Epithelial cell of prostate (primary cell): ENCODE measurements around the gene RGS7.
"Not testable (repeated sequence)": the region's sequence is repeated elsewhere in the genome, so short reads cannot be mapped to it uniquely, and the experiment has no call there.

Experiments used
- DNase-seq: peaks from one replicate; pipeline ENCODE4 v3.0.0-alpha.2; 2011; ENCODE audit warnings: low read depth, low spot score
- H3K27ac ChIP-seq: fragments of 450-650 bp; 2 replicates; pipeline ENCODE4 v1.5.1; 2017; ENCODE audit warnings: mild to moderate bottlenecking

Gene RGS7

DNA sequence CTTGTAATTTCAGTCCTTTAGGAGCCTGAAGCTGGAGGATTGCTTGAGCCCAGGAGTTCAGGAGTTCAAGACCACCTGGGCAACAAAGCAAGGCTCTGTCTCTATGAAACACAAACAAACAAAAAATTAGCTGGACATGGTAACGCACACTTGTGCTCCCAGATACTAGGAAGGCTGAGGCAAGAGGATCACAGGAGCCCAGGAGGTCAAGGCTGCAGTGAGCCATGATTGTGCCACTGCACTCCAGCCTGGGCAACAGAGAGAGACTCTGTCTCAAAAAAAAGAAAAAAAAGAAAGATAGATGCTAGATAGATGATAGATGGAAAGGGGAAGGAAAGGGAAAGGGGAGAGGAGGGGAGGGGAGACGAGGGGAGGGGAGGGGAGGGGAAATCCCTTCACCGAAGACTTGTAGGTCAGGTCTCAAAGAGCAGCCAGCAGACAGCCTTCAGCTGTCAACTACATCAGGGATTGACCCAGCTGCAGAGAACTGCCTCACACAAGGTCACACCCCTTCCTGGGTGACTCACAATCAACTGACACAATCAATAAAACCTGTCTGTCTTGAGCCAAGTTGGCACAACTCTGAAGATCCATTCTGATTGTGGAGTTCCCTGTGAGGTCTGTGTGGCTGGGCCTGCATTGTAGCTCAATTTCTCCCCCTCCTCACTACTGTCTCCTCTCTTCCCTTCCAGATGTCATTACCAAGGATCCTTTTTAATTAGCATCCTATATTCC is 200.6 kb downstream of the RGS7 start:
- H3K27ac ChIP-seq = no peak overlapping the region
- peak; percentile 48 for DNase-seq

DNA sequence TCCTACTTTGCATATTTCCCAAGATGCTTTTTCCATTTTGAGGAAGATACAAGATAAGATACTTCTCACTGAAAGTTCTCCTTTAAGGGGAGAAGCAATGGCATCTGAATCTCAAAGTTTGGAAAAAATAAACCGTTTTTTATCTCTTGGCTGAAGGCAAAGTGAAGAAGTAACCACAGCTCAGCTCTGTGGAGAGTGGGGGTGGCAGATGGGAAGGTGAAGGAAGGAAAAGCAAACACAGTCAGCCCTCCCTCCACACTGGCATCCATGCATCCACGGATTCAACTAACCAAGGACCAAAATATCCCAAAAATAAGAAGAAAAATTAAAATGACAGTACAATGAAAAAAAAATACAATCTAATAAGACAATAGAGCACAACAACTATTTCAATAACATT is 211.1 kb downstream of the RGS7 start:
- no peak for DNase-seq
- no peak overlapping the region for H3K27ac ChIP-seq

DNA sequence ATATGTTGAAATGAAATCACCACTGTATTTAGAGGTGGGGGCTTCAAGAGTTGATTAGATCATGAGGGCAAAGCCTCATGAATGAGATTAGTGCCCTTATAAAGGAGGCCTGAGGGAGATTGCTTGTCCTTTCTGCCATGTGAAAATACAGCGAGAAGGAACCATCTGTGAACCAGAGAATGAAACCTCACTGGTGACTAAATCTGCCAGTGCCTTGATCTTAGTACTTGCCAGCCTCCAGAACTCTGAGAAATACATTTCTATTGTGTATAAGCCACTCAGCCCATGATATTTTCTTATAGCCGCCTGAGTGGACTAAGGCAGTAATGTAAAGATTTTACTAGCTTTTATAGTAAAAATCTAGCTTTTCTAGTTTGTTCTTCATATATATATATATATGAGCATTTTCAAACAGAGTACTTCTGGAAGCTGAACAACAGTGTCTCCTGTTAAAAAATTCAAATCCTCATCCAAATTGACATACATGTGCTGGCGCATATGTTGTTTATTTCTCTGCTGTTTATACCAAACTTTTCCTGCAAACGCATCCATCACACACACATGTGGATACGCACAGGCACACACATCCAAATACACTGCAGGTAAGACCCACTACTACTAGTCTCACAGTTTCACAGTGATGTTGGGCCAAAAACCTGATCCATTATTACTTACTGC is 213.1 kb downstream of the RGS7 start:
- no peak overlapping the region for H3K27ac ChIP-seq
- no peak for DNase-seq

DNA sequence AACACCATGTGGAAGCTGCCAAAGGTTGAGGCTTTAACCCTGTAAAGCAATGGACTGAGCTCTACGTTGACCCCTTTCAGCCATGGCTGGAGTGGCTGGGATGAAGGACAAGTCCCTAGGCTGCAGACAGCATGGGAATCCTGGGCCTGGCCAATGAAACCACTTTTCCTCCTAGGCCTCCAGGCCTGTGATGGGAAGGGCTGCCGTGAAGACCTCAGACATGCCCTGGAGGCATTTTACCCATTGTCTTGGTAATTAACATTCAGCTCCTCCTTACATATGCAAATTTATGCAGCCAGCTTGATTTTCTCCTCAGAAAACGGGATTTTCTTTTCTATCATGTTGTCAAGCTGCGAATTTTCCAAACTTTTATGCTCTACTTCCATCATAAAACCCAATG is 214.5 kb downstream of the RGS7 start:
- DNase-seq = no peak
- no peak overlapping the region for H3K27ac ChIP-seq

DNA sequence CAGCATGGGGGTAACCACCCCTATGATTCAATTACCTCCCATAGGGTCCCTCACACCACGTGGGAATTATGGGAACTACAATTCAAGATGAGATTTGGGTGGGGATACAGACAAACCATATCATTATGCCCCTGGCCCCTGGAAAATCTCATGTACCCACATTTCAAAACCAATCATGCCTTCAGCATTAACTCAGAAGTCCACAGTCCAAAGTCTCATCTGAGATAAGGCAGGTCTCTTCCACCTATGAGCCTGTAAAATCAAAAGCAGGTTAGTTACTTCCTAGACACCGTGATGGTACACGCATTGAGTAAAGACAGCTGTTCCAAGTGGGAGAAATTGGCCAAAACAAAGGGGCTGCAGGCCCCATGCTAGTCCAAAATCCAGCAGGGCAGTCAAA is 215.4 kb downstream of the RGS7 start:
- not testable (repeated sequence) for H3K27ac ChIP-seq, DNase-seq

DNA sequence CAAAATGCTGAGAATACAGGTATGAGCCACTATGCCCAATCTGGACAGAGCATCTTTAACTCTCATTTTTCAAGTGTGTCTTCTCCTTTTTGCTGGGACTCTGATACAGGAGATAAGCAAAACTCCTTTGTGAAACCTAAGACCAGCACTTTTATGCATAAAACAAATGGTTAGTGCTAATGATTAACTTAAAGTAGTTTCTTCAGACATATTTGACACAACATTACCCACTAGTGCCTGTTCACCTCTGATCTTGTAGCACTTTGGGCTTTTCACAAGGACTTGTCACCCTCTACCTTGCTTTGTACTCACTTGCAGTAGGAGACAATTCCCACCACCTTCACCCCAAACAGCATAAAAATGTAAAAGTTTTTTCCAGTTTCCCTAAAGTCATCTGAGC is 216.3 kb downstream of the RGS7 start:
- H3K27ac ChIP-seq = no peak overlapping the region

DNA sequence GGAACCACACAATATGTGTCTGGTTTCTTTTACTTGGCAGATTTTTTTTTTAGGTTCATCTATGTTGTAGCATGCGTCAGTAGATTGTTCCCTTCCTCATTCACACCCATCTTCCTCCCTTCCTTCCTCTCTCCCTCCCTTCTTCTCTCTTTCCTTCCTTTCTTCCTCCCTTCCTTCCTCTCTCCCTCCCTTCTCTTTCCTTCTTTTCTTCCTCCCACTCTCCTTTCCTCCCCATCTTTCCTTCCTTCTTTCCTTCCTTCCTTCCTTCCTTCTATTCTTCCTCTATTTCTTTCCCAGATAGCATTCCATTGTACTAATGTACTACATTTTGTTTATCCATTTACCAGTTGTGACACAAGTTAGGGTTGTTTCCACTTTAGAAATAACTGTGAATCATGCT is 218.0 kb downstream of the RGS7 start:
- DNase-seq = no peak
- no peak overlapping the region for H3K27ac ChIP-seq

More for the DNA sequence above, 216.3 kb downstream of the RGS7 start:
- no peak for DNase-seq

DNA sequence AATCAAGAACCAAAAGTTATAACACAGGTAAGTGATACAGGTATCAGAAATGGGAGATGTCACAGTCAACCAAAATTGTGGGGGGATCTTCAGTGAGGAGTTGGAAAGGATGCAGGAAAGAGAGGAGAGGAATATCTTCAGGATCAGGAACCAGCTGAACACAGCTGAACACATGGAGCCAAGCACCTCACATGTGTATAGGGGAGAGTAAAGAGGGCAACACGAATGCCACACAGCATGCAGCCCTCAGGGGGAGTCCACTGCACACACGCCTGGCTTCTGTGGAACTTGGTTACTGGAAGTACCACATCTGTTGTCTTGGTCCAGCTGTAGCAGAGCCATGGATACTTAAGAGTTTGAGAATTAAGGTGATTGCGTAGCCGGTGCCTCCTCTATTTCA is 218.8 kb downstream of the RGS7 start:
- no peak for DNase-seq

DNA sequence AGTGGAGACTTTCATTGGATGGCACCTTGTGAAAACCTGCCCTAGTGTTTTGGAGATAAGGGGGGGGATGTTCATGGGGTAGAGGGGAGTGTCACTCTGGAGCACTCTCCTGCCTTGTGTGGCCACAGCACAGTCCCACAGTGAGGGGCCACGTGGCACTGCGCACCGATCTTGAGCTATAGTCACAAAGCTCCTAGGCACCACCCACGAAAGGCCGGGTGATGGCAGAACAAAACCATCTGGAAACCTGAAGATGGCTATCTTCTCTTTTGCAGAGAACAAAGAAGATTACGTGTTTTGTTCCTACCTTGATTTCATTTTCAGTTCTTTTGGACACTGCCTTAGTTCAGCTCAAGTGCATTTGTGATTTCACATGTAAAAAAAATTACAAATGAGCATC is 220.6 kb downstream of the RGS7 start:
- no peak overlapping the region for H3K27ac ChIP-seq
- no peak for DNase-seq

More for the DNA sequence above, 218.8 kb downstream of the RGS7 start:
- H3K27ac ChIP-seq = no peak overlapping the region

DNA sequence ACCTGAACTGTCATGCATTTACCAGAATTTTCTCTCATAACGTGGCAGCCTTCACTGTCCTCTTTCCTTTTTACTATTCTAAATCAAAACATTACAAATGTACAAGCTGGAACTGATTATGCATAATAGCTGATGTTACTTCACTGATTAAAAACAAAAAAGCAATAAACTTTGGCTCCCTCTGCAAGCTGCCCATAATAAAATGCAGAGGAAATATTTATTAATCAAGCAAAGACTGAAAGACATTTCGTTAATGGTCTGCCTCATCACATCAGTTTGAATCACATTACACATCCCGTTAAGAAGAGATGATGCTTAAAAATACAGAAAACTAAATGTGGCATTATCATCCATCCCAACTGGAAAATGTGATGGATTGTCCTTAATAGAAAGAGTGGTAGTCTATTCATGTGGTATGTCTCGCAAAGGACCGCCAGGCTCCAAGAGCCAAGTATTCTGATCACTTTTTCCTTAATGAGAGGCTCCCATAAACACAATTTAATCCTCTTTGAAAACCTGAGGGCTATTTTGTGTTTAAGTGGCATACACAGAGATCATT is 225.3 kb downstream of the RGS7 start:
- H3K27ac ChIP-seq = no peak overlapping the region
- DNase-seq = no peak

DNA sequence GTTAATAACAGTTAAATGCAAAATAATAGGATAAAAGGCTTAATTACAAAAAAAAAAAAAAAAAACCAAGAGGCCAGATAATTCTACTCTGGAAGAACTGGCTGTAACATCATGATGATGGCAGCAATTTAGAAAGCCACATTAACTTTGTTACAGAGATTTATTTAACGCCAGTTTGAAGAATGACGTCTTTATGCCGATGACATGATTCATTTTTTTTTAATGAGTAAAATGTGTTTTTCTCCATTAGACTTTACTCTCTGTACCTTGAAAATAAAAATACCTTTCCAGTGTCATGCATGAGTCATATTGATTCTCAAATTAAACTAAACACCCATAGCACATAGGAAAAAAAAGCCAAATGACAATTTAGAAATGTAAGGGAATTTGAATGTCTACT is 226.1 kb downstream of the RGS7 start:
- no peak overlapping the region for H3K27ac ChIP-seq
- no peak for DNase-seq

DNA sequence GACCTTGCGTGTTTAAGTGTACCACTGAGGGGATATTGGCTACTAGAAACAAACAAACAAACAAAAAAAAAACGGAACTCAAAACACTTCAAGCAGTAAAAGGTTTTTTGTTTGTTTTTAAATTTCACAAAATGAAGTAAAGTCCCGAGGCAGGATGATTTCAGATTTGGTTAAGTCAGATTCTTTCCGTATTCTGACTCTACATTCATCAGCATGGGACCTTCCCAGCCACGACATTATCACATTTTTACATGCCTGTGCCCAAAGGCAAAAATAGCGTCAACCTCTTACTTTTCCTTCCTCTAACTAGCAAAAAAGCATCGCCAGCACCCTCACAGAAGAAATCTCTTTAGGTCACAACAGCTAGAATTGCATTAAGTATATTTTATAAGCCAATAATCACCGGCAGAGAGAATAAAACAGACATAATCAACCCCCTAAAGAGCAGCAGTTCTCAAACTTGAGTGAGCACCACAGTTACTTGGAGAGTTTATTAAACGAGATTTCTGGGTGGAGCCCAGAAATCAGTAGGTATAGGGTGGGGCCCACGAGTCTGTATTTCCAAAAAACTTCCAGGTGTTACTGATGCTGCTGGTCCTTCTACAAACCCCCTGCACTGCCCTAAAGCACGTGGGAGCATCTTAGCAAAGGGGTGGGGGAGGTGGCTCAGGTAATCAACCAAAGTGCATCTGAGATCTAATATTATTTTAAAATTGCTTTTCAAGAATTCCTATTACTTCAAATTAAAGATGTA is 227.6 kb downstream of the RGS7 start:
- no peak for DNase-seq
- H3K27ac ChIP-seq = no peak overlapping the region

DNA sequence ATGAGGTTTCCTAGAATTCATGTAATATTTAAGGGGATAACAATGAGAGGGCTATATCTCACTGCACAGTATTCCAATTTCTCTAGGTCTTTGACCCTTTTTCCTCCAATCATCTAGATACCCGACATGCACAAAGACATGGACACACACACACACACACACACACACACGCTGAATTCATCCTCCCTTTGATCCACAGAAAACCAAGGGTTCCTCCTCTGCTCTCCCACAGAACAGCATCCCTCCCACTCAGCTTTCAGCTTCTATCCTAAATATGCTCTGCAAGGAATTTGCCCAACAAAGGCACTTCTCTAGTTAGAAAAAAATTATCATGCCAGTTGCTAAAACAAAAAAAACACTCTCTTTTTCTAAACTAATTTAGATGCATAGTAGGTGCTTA is 231.7 kb downstream of the RGS7 start:
- DNase-seq = no peak
- no peak overlapping the region for H3K27ac ChIP-seq

DNA sequence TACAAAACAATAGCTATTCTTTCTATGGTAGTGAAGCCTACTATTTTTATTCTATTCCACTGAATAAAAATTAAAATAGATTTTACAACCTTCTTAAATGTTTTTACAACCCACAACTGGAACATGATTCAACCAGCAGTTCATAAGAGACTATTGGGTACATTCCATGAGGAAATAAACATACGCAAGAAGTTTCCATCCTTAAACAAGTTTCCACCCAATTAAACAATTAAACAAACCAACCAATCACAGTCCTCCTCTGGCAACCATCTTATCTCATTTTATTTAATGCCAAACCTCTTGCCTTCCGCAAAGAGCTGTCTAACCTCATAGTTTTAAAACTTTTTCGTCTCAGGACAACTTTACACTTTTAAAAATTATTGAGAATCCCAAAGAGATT is 239.0 kb downstream of the RGS7 start:
- DNase-seq = no peak
- H3K27ac ChIP-seq = no peak overlapping the region

DNA sequence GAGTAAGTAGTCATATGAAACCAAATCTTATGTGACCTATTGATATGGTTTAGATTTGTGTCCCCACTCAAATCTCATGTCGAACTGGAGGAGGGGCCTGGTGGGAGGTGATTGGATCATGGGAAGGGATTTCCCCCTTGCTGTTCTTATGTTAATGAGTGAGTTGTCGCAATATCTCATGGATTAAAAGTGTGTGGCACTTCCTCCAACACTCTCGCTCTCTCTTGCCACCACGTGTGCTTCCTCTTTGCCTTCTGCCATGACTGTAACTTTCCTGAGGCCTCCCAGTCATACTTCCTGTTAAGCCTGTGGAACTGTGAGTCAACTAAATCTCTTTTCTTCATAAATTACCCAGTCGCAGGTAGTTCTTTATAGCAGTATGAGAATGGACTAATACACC is 241.2 kb downstream of the RGS7 start:
- H3K27ac ChIP-seq = no peak overlapping the region
- DNase-seq = no peak

DNA sequence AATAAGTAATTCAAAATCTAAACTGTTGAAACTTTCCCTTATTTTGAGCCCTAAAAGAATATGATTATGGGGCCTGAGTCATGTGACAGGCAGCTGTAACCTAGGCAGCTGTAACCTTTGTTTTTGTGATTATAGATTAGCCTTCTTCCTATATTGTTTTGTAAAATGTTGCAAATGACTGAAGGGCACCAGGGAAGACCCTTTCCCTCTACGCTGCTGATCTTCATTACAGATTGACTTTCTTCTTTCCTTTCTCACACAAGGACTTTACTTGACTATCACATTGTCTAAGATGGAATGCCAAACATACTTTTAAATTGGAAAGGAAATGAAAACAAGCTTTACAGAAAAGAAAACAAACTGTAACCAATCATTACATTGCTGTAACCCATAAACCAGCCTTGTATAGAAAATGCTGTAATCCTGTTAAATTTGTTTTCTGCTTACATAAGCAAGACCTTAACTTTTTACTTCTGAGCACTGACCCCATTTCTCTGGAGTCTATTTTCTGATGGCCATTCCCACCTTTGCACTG is 242.2 kb downstream of the RGS7 start:
- DNase-seq = no peak
- no peak overlapping the region for H3K27ac ChIP-seq

DNA sequence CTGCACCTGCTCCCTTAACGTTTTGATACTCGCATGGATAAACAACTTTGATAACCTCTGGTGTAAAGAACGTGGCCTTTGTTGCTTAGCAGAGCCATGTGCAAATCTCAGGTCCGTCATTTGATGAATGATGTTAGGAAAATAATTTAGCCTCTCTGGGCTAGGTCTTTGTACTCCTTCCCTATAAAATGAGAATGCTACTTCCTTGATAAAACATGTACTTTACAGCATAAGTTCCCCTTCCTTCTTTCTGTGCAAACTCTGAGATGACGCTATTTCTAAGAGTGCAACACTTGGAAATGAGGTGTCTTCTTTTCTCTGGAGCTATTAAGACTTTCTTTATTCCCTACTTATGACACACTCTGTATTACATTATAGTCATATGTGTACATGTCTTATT is 243.4 kb downstream of the RGS7 start:
- no peak overlapping the region for H3K27ac ChIP-seq
- DNase-seq = no peak

DNA sequence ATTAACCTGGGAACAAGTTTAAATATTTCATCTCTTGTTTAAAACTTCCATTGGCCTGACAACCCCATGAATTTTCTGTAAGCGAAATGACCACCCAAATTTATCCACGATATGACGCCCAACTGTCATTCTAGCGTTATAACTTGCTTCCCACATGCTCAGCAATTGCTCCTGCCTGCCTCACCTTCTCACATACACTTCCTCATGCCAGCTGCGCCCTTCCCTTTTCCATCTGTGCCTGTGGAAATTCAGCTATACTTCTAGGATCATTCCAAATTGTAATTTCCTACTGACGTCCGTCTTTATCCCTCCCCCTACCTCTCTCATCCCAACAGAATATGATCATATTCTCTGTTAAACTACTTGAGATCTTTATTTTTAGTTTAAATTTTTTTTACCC is 248.0 kb downstream of the RGS7 start:
- no peak for DNase-seq
- no peak overlapping the region for H3K27ac ChIP-seq

DNA sequence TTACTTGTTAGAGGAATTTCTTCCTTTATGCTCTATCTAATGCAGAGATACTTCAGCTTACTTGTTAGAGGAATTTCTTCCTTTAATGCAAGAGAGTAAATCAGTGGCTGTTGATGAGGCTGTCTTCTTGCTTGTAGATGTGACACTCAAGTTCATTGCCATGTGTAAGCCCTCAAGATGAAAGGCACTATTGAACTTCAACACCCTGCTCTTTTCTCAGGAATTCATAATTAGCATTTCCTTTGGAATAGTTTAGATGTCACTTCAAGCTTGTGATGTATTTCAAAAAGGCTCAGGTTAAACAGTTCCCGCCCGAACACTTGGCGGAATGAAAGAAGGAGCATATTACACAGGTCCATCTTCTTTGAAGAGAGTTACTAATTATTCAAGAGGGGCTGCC is 251.9 kb downstream of the RGS7 start:
- no peak for DNase-seq
- no peak overlapping the region for H3K27ac ChIP-seq

DNA sequence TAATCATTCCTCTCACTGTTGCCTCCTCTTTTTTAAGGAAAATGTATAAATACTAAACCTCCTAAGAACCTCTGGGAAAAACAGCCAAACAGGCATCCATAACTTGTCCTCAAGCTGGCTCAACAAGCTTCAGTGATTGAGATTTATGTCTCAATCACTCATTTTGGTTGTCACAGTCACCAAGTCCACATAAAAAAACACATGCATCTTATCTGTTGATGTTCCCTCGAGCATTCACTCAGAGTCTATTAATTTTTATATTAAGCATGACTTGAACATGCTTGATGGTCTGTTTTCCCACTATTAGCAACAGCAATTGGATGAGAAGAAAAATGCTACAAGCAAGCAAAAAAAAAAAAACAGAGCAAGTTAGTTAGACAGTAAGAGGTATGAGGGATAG is 254.3 kb downstream of the RGS7 start:
- H3K27ac ChIP-seq = no peak overlapping the region
- no peak for DNase-seq

DNA sequence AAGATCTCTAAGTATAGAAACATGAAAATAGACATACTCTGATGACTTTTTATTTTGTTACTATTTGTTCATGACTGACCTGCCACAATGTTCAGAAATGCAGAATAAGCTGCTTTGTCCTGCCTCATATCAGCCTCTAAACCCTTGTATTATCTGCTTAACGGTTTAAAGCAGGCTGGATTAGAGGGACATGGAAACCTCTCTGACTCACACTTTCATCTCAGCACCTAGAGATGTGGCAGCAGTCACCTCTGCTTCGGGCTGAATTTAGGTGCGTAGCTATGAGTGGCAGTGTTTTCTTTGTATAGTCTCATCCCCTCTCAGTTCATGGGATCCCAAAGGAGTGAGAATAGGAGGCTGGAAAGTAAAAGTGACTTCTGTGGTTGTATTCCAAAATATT is 255.4 kb downstream of the RGS7 start:
- no peak for DNase-seq
- no peak overlapping the region for H3K27ac ChIP-seq
